Keratinocyte (primary cell): ENCODE measurements around the gene CFAP45. TPM values are rescaled to one million over a fixed set of nuclear protein-coding genes. Genes with fewer than 3 reads are reported as not detected.

Experiments
- DNase-seq: peaks from one replicate; pipeline ENCODE4 v3.0.0-alpha.2; 2011; ENCODE audit warnings: low read depth, missing footprints, low spot score
- FAIRE-seq: peaks from 2 replicates; lab custom pipeline; 2011; peaks lifted over from hg19 to GRCh38; lab: Jason Lieb, UNC
- H2AFZ ChIP-seq: 2 replicates; pipeline ENCODE4 v1.6.0; 2012; ENCODE audit warnings: low read length, control low read depth, inconsistent platforms; ENCODE audit not compliant: control insufficient read depth
- H3K27ac ChIP-seq: 2 replicates; pipeline ENCODE4 v1.5.1; 2011; ENCODE audit warnings: low read length; ENCODE audit not compliant: control insufficient read depth, insufficient read depth
- H3K27me3 ChIP-seq: 3 replicates; pipeline ENCODE4 v1.6.0; 2011; ENCODE audit warnings: low read length; ENCODE audit not compliant: control insufficient read depth, insufficient read depth; ENCODE audit errors: extremely low read depth
- H3K36me3 ChIP-seq, 2 experiments: 2 replicates in 1 of 2; 3 replicates in 1 of 2; pipeline ENCODE4 v1.5.1; 2011; ENCODE audit warnings: low read length in 2 of 2, mild to moderate bottlenecking in 1 of 2; ENCODE audit not compliant: control insufficient read depth in 2 of 2, insufficient read depth in 2 of 2; ENCODE audit errors: extremely low read depth in 1 of 2
- H3K4me1 ChIP-seq: 3 replicates; pipeline ENCODE4 v1.5.1; 2011; ENCODE audit warnings: low read length; ENCODE audit not compliant: control insufficient read depth, insufficient read depth; ENCODE audit errors: extremely low read depth
- H3K4me2 ChIP-seq: 3 replicates; pipeline ENCODE4 v1.6.0; 2011; ENCODE audit warnings: low read depth, low read length; ENCODE audit not compliant: control insufficient read depth, insufficient read depth; ENCODE audit errors: extremely low read depth
- H3K4me3 ChIP-seq, 3 experiments: fragments of 200-600 bp in 1 of 3; sonication (generic) in 1 of 3; 2 replicates in 2 of 3; 3 replicates in 1 of 3; pipeline ENCODE4 v1.5.1; 2011 to 2016; ENCODE audit warnings: low read length in 3 of 3, mild to moderate bottlenecking in 3 of 3, control low read depth in 2 of 3, inconsistent platforms in 1 of 3, low read depth in 1 of 3, mixed read lengths in 1 of 3, mixed run types in 1 of 3, moderate library complexity in 1 of 3; ENCODE audit not compliant: control insufficient read depth in 2 of 3, insufficient read depth in 2 of 3; ENCODE audit errors: extremely low read depth in 1 of 3
- H3K79me2 ChIP-seq: 2 replicates; pipeline ENCODE4 v1.6.0; 2012; ENCODE audit warnings: low read length; ENCODE audit not compliant: control insufficient read depth, insufficient read depth
- H3K9ac ChIP-seq: 3 replicates; pipeline ENCODE4 v1.6.0; 2011; ENCODE audit warnings: low read length; ENCODE audit not compliant: control insufficient read depth, insufficient read depth; ENCODE audit errors: extremely low read depth
- H3K9me1 ChIP-seq: 3 replicates; pipeline ENCODE4 v1.6.0; 2011; ENCODE audit warnings: low read length; ENCODE audit not compliant: control insufficient read depth, insufficient read depth; ENCODE audit errors: extremely low read depth
- H3K9me3 ChIP-seq: 2 replicates; pipeline ENCODE4 v1.5.1; 2012; ENCODE audit warnings: low read depth, low read length; ENCODE audit not compliant: control insufficient read depth
- H4K20me1 ChIP-seq: 3 replicates; pipeline ENCODE4 v1.6.0; 2011; ENCODE audit warnings: low read length; ENCODE audit not compliant: control insufficient read depth, insufficient read depth; ENCODE audit errors: extremely low read depth
- EZH2 ChIP-seq: IDR thresholded peaks from one replicate; pipeline ENCODE4 v1.6.1; 2012; ENCODE audit warnings: inconsistent platforms, mild to moderate bottlenecking, low read length, moderate library complexity
- dilution Hi-C: fragments of 300-500 bp; cut with MboI; formaldehyde crosslinking; loops from one replicate; pipeline ENCODE4 v1.7.0; 2020; ENCODE audit warnings: low sequenced_read_pairs; ENCODE audit not compliant: extremely low pct_ligation_motif_present
- polyA plus RNA-seq, 5 experiments: library from polyadenylated mRNA; depleted of rRNA in 3 of 5; stranded (reverse) in 3 of 5; stranded (forward) in 1 of 5; unstranded in 1 of 5; fragments of >200 nt; gene quantifications; 1 replicate in 1 of 5; 2 replicates in 3 of 5; 3 replicates in 1 of 5; pipeline versions ENCODE4 v1.2.1 to v1.2.3, GENCODE V29; 2011 to 2012; ENCODE audit warnings: missing spikeins in 2 of 5, low read depth in 1 of 5, low replicate concordance in 1 of 5
- TF ChIP-seq, protein P1 (sequence below), 3 experiments: IDR thresholded peaks in 1 of 3; conservative IDR thresholded peaks in 1 of 3; optimal IDR thresholded peaks in 1 of 3; 2 replicates in 2 of 3; 3 replicates in 1 of 3; pipeline versions ENCODE3 to v1.5.1; 2011; ENCODE audit warnings: low read length in 3 of 3, mild to moderate bottlenecking in 3 of 3, moderate library complexity in 2 of 3, control low read depth in 1 of 3, inconsistent platforms in 1 of 3; ENCODE audit not compliant: insufficient read depth in 2 of 3; ENCODE audit errors: extremely low read depth in 1 of 3

Gene CFAP45
- polyA plus RNA-seq, 1 donor (not counting 4 experiments of a cell fraction or from before 2014, with no cell fraction given), result 2.3 TPM

DNA sequence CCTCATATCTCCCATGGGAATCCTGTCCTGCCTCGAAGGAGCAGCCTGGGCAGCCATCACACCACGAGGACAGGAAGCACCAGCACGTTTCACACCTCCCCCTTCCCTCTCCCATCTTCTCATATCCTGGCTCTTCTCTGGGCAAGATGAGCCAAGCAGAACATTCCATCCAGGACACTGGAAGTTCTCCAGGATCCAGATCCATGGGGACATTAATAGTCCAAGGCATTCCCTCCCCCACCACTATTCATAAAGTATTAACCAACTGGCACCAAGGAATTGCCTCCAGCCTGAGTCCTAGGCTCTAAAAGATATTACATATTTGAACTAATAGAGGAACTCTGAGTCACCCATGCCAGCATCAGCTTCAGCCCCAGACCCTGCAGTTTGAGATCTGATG lies 64.6 kb downstream of the CFAP45 start:
- H3K27ac ChIP-seq, result no peak overlapping the region
- dilution Hi-C loops, result no loop called here
- no peaks in the 10 kb centered on the region for H3K9me1 ChIP-seq
- no peak for DNase-seq
- no peak for FAIRE-seq
- H3K27me3 ChIP-seq, result no peaks in the 10 kb centered on the region
- no peak overlapping the region for H3K4me3 ChIP-seq
- no peaks in the 10 kb centered on the region for H3K79me2 ChIP-seq
- H2AFZ ChIP-seq, result no peak overlapping the region
- H3K4me1 ChIP-seq, result peaks cover under 1% of the 10 kb centered on the region
- H3K4me2 ChIP-seq, result no peak overlapping the region
- H3K9ac ChIP-seq, result no peak overlapping the region
- no peaks in the 10 kb centered on the region for H3K36me3 ChIP-seq
- H4K20me1 ChIP-seq, result no peaks in the 10 kb centered on the region
- H3K9me3 ChIP-seq, result no peaks in the 10 kb centered on the region
- TF ChIP-seq, protein P1, sequence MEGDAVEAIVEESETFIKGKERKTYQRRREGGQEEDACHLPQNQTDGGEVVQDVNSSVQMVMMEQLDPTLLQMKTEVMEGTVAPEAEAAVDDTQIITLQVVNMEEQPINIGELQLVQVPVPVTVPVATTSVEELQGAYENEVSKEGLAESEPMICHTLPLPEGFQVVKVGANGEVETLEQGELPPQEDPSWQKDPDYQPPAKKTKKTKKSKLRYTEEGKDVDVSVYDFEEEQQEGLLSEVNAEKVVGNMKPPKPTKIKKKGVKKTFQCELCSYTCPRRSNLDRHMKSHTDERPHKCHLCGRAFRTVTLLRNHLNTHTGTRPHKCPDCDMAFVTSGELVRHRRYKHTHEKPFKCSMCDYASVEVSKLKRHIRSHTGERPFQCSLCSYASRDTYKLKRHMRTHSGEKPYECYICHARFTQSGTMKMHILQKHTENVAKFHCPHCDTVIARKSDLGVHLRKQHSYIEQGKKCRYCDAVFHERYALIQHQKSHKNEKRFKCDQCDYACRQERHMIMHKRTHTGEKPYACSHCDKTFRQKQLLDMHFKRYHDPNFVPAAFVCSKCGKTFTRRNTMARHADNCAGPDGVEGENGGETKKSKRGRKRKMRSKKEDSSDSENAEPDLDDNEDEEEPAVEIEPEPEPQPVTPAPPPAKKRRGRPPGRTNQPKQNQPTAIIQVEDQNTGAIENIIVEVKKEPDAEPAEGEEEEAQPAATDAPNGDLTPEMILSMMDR (optimal IDR thresholded peaks at IDR 0.05 in 1 of 3, IDR thresholded peaks at IDR 0.05 in 1 of 3, conservative IDR thresholded peaks at IDR 0.05 in 1 of 3; ENCODE audit: extremely low read depth in 1 of 3, insufficient read depth in 2 of 3, low read length in 3 of 3), result no peak
- TF ChIP-seq EZH2, result no peak

DNA sequence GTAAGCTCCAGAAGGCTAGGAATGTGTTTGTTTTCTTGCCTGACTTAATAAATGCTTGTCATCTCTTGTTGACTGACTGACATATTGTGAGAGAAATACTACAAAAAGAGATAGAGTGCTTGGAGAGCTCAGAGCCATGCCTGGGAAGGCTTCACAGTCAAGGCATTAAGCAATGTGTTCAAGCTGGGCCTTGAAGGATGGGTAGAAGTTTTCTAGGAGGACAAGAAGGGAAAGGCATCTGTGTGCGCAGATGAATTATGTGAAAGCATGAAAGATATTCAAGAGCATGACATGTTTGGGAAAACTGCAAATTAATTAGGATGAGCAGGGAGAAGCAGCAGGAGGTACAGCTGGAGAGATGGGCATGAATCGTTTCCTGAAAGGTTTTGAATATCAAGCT lies 67.7 kb downstream of the CFAP45 start:
- no peaks in the 10 kb centered on the region for H3K36me3 ChIP-seq
- no peak overlapping the region for H3K4me2 ChIP-seq
- peaks cover 6% of the 10 kb centered on the region for H3K4me1 ChIP-seq
- no peak overlapping the region for H3K27ac ChIP-seq
- no peaks in the 10 kb centered on the region for H3K9me1 ChIP-seq
- no peak for TF ChIP-seq EZH2
- TF ChIP-seq, protein P1 (optimal IDR thresholded peaks at IDR 0.05 in 1 of 3, IDR thresholded peaks at IDR 0.05 in 1 of 3, conservative IDR thresholded peaks at IDR 0.05 in 1 of 3; ENCODE audit: extremely low read depth in 1 of 3, insufficient read depth in 2 of 3, low read length in 3 of 3), result no peak
- H3K79me2 ChIP-seq, result no peaks in the 10 kb centered on the region
- no peak overlapping the region for H2AFZ ChIP-seq
- FAIRE-seq (no peak), DNase-seq (no peak)
- H3K27me3 ChIP-seq, result no peaks in the 10 kb centered on the region
- H3K9me3 ChIP-seq, result no peaks in the 10 kb centered on the region
- H3K4me3 ChIP-seq, result no peak overlapping the region
- dilution Hi-C loops, result no loop called here
- H3K9ac ChIP-seq, result no peak overlapping the region
- no peaks in the 10 kb centered on the region for H4K20me1 ChIP-seq
